GM12891 (cell line): ENCODE data around the gene ZC3H4.

ENCODE experiments used
- POLR2AphosphoS5 ChIP-seq: IDR thresholded peaks from 2 replicates; pipeline ENCODE4 v1.6.1; 2011; ENCODE audit warnings: low read depth, low read length, control low read depth
- POU2F2 ChIP-seq: IDR thresholded peaks from 2 replicates; pipeline ENCODE4 v1.6.1; 2011; ENCODE audit warnings: low read depth, mild to moderate bottlenecking, control low read depth, low read length, moderate library complexity

DNA sequence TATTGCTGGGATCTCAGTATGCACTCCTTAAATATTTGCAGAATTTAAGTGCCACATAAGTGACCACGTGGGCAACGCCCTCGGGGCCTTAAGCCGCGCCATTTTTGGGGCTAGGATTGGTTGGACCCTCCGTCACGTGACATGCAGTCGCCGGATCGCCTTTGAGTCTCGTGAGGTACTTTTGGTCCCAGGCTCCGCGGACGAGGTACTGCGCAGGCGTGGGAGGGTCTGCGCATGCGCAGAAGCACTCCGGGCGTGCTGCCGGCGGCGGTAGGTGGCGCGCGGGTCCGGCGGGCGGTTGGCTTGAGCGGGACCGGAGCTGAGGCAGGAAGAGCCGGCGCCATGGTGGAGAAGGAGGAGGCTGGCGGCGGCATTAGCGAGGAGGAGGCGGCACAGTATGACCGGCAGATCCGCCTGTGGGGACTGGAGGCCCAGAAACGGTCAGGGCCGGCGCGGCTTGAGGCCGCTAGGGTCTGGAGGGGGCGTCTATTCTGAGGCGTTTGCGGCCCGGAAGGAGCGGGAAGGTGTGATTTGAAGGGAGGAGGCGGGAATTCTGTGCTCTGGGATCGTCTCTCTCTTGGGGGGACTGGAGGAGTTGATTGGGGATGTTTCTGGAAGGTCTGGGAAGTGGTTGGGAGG lies 17.1 kb upstream of the ZC3H4 start, which contains the start of gene SAE1:
- TF ChIP-seq POU2F2 (no peak), POLR2AphosphoS5 (peak; percentile 49; the same call in 1 of the 2 replicates)
